ENCODE results near the gene RAPSN. TPM values are rescaled to one million over a fixed set of nuclear protein-coding genes. Genes with fewer than 3 reads are reported as not detected.

The RAPSN gene
- total and polyA plus RNA-seq, 8 donors, result 0.18 to 0.92 (median 0.33) TPM

DNA sequence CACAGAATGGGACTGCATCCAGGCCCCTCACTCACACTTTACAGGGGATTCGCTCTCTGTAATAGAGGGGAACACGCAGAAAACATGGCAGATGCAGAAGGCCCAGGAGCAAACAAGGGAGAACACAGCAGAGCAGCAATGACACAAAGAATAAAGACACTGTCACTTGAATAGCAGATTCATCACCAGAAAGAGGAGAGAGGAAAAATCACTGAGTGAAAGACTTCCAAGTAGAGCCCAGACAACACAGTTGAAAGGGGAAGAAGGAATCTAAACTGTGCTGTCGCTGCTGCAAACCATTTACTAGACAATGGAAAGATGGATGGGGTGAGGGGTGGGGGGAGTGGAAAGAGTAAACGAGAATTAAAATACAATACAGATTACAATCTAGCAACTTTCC is 28.8 kb upstream of the RAPSN start:
- ATAC-seq, result no peak
- TF ChIP-seq, protein P1, sequence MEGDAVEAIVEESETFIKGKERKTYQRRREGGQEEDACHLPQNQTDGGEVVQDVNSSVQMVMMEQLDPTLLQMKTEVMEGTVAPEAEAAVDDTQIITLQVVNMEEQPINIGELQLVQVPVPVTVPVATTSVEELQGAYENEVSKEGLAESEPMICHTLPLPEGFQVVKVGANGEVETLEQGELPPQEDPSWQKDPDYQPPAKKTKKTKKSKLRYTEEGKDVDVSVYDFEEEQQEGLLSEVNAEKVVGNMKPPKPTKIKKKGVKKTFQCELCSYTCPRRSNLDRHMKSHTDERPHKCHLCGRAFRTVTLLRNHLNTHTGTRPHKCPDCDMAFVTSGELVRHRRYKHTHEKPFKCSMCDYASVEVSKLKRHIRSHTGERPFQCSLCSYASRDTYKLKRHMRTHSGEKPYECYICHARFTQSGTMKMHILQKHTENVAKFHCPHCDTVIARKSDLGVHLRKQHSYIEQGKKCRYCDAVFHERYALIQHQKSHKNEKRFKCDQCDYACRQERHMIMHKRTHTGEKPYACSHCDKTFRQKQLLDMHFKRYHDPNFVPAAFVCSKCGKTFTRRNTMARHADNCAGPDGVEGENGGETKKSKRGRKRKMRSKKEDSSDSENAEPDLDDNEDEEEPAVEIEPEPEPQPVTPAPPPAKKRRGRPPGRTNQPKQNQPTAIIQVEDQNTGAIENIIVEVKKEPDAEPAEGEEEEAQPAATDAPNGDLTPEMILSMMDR (IDR thresholded peaks at IDR 0.05), result no peak
- intact Hi-C loops (cut with DNase I), result no loop called here
- H3K27ac ChIP-seq, result no peak overlapping the region
- H3K9me3 ChIP-seq, result no peaks in the 10 kb centered on the region
- no peak overlapping the region for H3K4me3 ChIP-seq
- H3K36me3 ChIP-seq, result peaks cover 3 to 77% (median 56%) of the 10 kb centered on the region in 3 donors
- DNase-seq, result no peak
- 79 to 82% methylated on average over 4 of the region's 4 CpGs for WGBS, 2 donors
- FAIRE-seq, result no peak
- no peaks in the 10 kb centered on the region for H3K27me3 ChIP-seq
- H3K4me1 ChIP-seq, result no peaks in the 10 kb centered on the region

DNA sequence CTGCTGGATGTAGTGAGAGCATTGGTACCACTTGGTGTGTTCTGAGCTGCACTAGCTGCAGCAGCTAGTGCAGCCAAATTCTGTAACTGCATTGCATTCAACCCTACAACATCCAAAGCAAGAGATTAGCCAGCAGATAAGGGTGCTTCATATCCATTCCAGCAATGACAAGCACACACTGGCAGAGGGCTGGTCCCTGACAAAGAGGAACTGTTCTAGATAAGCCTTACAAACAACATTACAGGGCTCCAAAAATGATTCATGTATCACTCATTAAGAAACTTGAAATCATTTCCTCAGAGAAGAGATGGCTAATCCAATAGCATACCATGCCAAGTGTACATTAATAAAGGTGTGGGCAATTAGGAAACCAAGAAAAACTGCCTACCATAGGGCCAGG is 28.4 kb upstream of the RAPSN start:
- Histone ChIP-seq H3K4me3 (no peak overlapping the region), H3K4me1 (no peaks in the 10 kb centered on the region), H3K27me3 (no peaks in the 10 kb centered on the region), H3K9me3 (no peaks in the 10 kb centered on the region), H3K27ac (no peak overlapping the region), H3K36me3 (peaks cover 3 to 77% (median 58%) of the 10 kb centered on the region in 3 donors)
- intact Hi-C loops (cut with DNase I), result no loop called here
- TF ChIP-seq, protein P1 (IDR thresholded peaks at IDR 0.05), result no peak
- ATAC-seq (peak in 2 of 4 donors; percentile 23 to 25), FAIRE-seq (no peak), DNase-seq (no peak)

DNA sequence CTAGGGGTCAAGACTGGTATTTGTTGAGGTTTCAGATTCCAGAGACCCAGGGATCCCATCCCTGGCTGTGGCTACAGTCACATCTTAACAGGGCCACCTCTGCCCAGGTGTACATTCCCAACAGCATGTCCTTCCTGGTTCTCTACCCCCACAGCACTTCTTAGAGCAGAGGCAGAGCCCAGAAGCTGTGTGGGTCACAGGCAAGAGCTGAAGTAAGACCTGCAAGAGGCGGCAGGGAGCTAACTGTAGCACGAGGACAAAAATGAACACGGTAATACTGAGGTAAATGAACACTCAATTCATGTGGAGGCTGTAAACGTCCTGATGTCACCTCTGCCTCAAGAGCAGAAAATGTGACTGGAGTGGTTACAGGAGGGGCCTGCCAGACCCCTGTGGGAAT is 21.7 kb upstream of the RAPSN start:
- Histone ChIP-seq H3K36me3 (peaks cover 0 to 46% (median 29%) of the 10 kb centered on the region in 3 donors), H3K4me3 (no peak overlapping the region), H3K27me3 (no peaks in the 10 kb centered on the region), H3K4me1 (peaks cover 9 to 16% (median 14%) of the 10 kb centered on the region in 3 donors), H3K27ac (no peak overlapping the region), H3K9me3 (no peaks in the 10 kb centered on the region)
- 68 to 71% methylated on average over 4 of the region's 4 CpGs for WGBS, 2 donors
- ATAC-seq, result no peak
- DNase-seq, result no peak
- TF ChIP-seq, protein P1 (IDR thresholded peaks at IDR 0.05), result no peak
- intact Hi-C loops (cut with DNase I), result no loop called here
- FAIRE-seq, result no peak

DNA sequence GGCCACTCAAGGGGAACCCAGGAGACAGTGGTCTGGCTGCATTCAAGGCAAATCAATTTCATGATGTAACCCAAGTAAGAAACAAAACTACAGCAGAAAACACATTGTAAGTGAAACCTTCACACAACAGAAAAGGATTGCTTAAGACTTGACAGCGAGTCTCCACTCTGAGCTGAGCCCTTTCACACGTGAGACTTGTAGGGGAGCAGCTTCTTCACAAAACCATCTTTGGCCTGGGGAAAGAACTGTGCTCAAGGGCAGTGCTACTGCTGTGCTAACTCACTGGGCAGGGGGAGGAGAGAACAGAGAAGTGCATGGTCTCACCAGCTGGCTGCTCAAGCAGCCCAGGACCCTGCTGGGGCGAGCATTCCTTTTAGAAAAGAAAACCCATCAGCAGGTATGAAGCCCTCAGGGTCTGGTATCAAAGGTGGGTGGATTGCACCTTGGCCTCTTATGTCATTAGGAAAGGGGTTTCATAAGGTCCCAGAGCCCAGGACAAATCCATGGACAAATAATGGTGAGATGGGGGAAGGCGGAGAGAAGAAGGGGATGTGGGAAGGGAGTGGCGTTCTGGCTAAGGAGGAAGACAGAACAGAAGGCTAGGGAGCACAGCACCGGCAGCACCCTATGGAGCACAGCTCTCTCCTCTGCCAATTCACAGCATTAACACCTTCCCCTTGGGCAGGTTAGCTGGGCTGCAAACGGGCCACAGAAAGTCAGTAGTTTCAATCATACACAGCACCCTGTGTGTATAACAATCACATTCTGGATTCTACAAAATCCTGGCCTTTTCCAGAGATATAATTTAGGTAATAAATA is 20.6 kb upstream of the RAPSN start:
- DNase-seq (no peak), ATAC-seq (no peak), FAIRE-seq (no peak)
- TF ChIP-seq, protein P1 (IDR thresholded peaks at IDR 0.05), result no peak
- Histone ChIP-seq H3K9me3 (no peaks in the 10 kb centered on the region), H3K4me1 (peaks cover 9 to 18% (median 14%) of the 10 kb centered on the region in 3 donors), H3K36me3 (peaks cover 0 to 35% (median 22%) of the 10 kb centered on the region in 3 donors), H3K27me3 (no peaks in the 10 kb centered on the region), H3K4me3 (no peak overlapping the region), H3K27ac (no peak overlapping the region)
- intact Hi-C loops (cut with DNase I), result no loop called here
- WGBS, 2 donors, result 94% methylated on average over 7 of the region's 7 CpGs

DNA sequence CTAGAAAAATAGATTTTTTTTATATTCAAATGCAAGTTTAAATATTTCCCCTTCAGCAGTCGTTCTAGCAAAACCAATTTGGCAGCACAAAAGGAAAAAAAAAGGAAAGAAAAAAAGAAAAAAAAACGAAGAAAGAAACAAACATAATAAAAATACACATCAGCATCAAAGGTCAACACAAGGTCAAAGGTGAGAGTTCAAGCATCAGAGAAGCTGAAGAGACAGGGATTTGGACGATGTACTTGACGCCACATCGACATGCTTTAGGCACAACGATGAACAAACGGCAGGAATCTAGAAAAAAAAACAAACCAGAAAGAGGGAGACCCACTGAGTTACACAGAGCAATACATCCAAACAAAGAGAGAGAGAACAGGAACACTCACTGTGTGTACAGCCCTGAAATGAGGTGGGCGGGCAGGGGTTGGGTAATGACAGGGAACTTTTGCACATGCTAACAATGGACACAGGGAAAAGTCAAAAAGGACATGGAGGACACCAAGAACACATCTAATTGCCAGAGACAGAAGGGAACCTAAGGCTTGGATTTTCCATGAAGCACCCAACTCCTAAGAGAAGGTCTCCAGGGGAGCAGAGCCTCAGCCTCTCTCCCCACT is 19.8 kb upstream of the RAPSN start:
- intact Hi-C loops (cut with DNase I), result no loop called here
- H3K4me3 ChIP-seq, result no peak overlapping the region
- H3K27ac ChIP-seq, result no peak overlapping the region
- H3K4me1 ChIP-seq, result peaks cover 9 to 18% (median 14%) of the 10 kb centered on the region in 3 donors
- no peaks in the 10 kb centered on the region for H3K27me3 ChIP-seq
- FAIRE-seq (no peak), DNase-seq (no peak), ATAC-seq (no peak)
- no peaks in the 10 kb centered on the region for H3K9me3 ChIP-seq
- 71 to 73% methylated on average over 8 of the region's 8 CpGs for WGBS, 2 donors
- H3K36me3 ChIP-seq, result peaks cover 0 to 29% (median 24%) of the 10 kb centered on the region in 3 donors
- TF ChIP-seq, protein P1 (IDR thresholded peaks at IDR 0.05), result no peak

Measured in pancreas (tissue), 10 donors.